Bronchial epithelial cell (primary cell): ENCODE measurements around the gene THSD4. TPM values are rescaled to one million over a fixed set of nuclear protein-coding genes. Genes with fewer than 3 reads are reported as not detected.
A peak's percentile ranks its signal among the peaks of the same experiment; 100 is the strongest.

Experiments
- DNase-seq: peaks from one replicate; pipeline ENCODE4 v3.0.0-alpha.2; 2010; ENCODE audit warnings: low read depth
- FAIRE-seq: peaks from 2 replicates; lab custom pipeline; 2011; peaks lifted over from hg19 to GRCh38; lab: Jason Lieb, UNC
- H3K27me3 ChIP-seq: 2 replicates; pipeline ENCODE4 v1.5.1; 2011; ENCODE audit warnings: low read length; ENCODE audit not compliant: control insufficient read depth, insufficient read depth
- H3K36me3 ChIP-seq: 2 replicates; pipeline ENCODE4 v1.5.1; 2011; ENCODE audit warnings: low read length; ENCODE audit not compliant: control insufficient read depth, insufficient read depth
- H3K4me3 ChIP-seq: 2 replicates; pipeline ENCODE4 v1.5.1; 2011; ENCODE audit warnings: mild to moderate bottlenecking, low read depth, low read length, control low read depth
- total RNA-seq: library from RNA; depleted of rRNA; stranded (reverse); fragments of >200 nt; gene quantifications from 2 replicates; pipeline ENCODE4 v1.2.1, GENCODE V29; 2014
- TF ChIP-seq, protein P1 (sequence below): IDR thresholded peaks from 2 replicates; pipeline ENCODE4 v1.5.1; 2011; ENCODE audit warnings: mild to moderate bottlenecking, moderate library complexity, low read length, control low read depth, inconsistent platforms; ENCODE audit not compliant: insufficient read depth, severe bottlenecking

THSD4 gene
- total RNA-seq, 1 donor from 2014 or later: 14.5 TPM

GRCh38 chr15:71761649-71762048, 646.4 kb downstream of the THSD4 start:
- TF ChIP-seq, protein P1, sequence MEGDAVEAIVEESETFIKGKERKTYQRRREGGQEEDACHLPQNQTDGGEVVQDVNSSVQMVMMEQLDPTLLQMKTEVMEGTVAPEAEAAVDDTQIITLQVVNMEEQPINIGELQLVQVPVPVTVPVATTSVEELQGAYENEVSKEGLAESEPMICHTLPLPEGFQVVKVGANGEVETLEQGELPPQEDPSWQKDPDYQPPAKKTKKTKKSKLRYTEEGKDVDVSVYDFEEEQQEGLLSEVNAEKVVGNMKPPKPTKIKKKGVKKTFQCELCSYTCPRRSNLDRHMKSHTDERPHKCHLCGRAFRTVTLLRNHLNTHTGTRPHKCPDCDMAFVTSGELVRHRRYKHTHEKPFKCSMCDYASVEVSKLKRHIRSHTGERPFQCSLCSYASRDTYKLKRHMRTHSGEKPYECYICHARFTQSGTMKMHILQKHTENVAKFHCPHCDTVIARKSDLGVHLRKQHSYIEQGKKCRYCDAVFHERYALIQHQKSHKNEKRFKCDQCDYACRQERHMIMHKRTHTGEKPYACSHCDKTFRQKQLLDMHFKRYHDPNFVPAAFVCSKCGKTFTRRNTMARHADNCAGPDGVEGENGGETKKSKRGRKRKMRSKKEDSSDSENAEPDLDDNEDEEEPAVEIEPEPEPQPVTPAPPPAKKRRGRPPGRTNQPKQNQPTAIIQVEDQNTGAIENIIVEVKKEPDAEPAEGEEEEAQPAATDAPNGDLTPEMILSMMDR: no peak
- no peak for FAIRE-seq
- peak; percentile 92 for DNase-seq

DNA sequence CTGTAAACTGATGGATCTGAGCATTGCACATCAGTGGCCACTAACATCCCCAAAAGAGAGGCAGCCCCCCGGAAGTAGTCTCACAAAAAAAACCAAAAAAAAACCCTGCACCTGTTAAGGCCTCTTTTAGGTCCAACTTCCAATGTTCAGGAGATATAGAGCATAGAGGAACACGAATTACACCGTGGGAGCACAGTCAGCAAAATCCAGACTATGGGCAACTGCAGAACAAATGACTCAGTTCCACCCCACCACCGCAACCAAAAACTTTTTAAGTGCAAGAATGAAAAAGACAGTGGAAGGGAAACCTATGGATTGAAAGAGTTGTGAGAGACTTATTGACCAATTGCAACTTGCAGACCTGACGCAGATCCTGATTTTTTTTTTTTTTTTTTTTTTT, 652.9 kb downstream of the THSD4 start:
- FAIRE-seq (no peak), DNase-seq (no peak)
- no peak overlapping the region for H3K4me3 ChIP-seq
- TF ChIP-seq, protein P1: no peak
- no peaks in the 10 kb centered on the region for H3K27me3 ChIP-seq
- H3K36me3 ChIP-seq: no peaks in the 10 kb centered on the region

More at GRCh38 chr15:71761649-71762048, 646.4 kb downstream of the THSD4 start:
- no peaks in the 10 kb centered on the region for H3K36me3 ChIP-seq
- H3K27me3 ChIP-seq: no peaks in the 10 kb centered on the region
- no peak overlapping the region for H3K4me3 ChIP-seq

DNA sequence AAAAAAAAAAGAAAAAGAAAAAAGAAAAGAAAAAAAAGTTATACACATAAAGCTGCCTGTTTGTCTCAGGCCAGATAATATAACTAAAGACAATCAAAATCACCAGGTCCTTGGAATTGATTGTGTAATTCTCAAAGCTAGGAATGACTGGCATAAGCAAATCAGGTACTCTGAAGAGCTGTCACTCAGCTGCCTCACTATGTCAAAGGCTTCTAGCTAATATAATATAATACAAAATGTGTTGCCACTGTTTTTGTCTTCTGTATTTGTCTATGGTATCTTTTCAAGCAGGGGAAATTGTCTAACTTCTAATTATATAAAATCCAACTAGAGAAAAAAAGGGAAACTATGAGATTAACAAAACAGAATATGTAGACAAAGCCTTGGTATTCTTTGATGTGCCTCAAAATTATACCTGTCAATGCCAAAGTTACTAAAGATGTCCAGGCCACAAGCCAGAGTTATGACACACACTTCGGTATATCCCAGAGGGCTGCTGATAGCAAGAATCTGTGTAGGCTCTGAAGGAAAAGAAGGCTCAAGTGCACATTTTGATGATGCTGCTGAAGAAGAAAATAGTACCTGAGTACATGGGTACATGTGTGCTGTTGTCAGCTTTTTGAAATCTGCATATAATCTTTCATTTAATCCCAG, 658.1 kb downstream of the THSD4 start:
- H3K27me3 ChIP-seq: no peaks in the 10 kb centered on the region
- H3K4me3 ChIP-seq: no peak overlapping the region
- no peaks in the 10 kb centered on the region for H3K36me3 ChIP-seq
- FAIRE-seq (no peak), DNase-seq (no peak)
- TF ChIP-seq, protein P1: no peak

GRCh38 chr15:71775856-71776255, 660.6 kb downstream of the THSD4 start:
- DNase-seq: no peak
- no peak for FAIRE-seq
- TF ChIP-seq, protein P1: no peak
- H3K36me3 ChIP-seq: no peaks in the 10 kb centered on the region
- H3K4me3 ChIP-seq: no peak overlapping the region
- H3K27me3 ChIP-seq: no peaks in the 10 kb centered on the region

GRCh38 chr15:71776304-71776703, 661.0 kb downstream of the THSD4 start:
- DNase-seq (no peak), FAIRE-seq (no peak)
- TF ChIP-seq, protein P1: no peak
- no peaks in the 10 kb centered on the region for H3K36me3 ChIP-seq
- H3K4me3 ChIP-seq: no peak overlapping the region
- H3K27me3 ChIP-seq: no peaks in the 10 kb centered on the region
